ENCODE data around the gene SPEF2.

GRCh38 chr5:35823347-35824098 is 205.9 kb downstream of the SPEF2 start:
- TF ChIP-seq CTCF (IDR thresholded peaks at IDR 0.05; ENCODE audit: poor library complexity, severe bottlenecking) (no peak), EZH2 (IDR thresholded peaks at IDR 0.05; ENCODE audit: borderline replicate concordance, insufficient read depth, low read length, poor library complexity, severe bottlenecking) (no peak), RAD21 (conservative IDR thresholded peaks at IDR 0.05) (no peak), TAF1 (IDR thresholded peaks at IDR 0.05; ENCODE audit: low read depth) (no peak), POLR2AphosphoS5 (IDR thresholded peaks at IDR 0.05) (no peak), EP300 (conservative IDR thresholded peaks at IDR 0.05; ENCODE audit: poor library complexity, severe bottlenecking) (no peak), REST (IDR thresholded peaks at IDR 0.05; ENCODE audit: borderline replicate concordance) (no peak), MXI1 (conservative IDR thresholded peaks at IDR 0.05; ENCODE audit: poor library complexity, severe bottlenecking) (no peak), SMC3 (conservative IDR thresholded peaks at IDR 0.05; ENCODE audit: poor library complexity) (no peak)

Measured in neural cell (in vitro differentiated cells).